Type B pancreatic cell (in vitro differentiated cells): Measurements from ENCODE around the gene TMEM203. TPM values are rescaled to one million over a fixed set of nuclear protein-coding genes. Genes with fewer than 3 reads are reported as not detected.

ENCODE experiments used
- DNase-seq: peaks from one replicate; pipeline ENCODE4 v3.0.0; 2021; ENCODE audit warnings: mixed read lengths; ENCODE audit not compliant: unreplicated experiment; ENCODE audit errors: extremely low spot score
- H3K27ac Mint-ChIP-seq: 2 replicates; pipeline ENCODE4 v1.8.0; 2021; ENCODE audit warnings: mild to moderate bottlenecking, mixed read lengths
- H3K27me3 Mint-ChIP-seq: 2 replicates; pipeline ENCODE4 v1.8.0; 2021; ENCODE audit warnings: mixed read lengths
- H3K36me3 Mint-ChIP-seq: 2 replicates; pipeline ENCODE4 v1.8.0; 2021; ENCODE audit warnings: mixed read lengths
- H3K4me1 Mint-ChIP-seq: one replicate; pipeline ENCODE4 v1.8.0; 2021; ENCODE audit warnings: mixed read lengths; ENCODE audit not compliant: unreplicated experiment
- H3K4me3 Mint-ChIP-seq: 2 replicates; pipeline ENCODE4 v1.8.0; 2021; ENCODE audit warnings: mild to moderate bottlenecking, mixed read lengths
- H3K9me3 Mint-ChIP-seq: 2 replicates; pipeline ENCODE4 v1.8.0; 2021; ENCODE audit warnings: mixed read lengths
- total RNA-seq: library from RNA; stranded (reverse); gene quantifications from 2 replicates; pipeline ENCODE4 v1.2.1, GENCODE V29; 2021; ENCODE audit warnings: low replicate concordance
- TF ChIP-seq, protein P1 (sequence below): fragments of 200-600 bp; sonication (generic); conservative IDR thresholded peaks from 2 replicates; pipeline ENCODE4 v1.5.0; 2021; ENCODE audit warnings: antibody characterized with exemption, mild to moderate bottlenecking

TMEM203 gene
- total RNA-seq, 1 donor from 2014 or later = 46.3 TPM

DNA sequence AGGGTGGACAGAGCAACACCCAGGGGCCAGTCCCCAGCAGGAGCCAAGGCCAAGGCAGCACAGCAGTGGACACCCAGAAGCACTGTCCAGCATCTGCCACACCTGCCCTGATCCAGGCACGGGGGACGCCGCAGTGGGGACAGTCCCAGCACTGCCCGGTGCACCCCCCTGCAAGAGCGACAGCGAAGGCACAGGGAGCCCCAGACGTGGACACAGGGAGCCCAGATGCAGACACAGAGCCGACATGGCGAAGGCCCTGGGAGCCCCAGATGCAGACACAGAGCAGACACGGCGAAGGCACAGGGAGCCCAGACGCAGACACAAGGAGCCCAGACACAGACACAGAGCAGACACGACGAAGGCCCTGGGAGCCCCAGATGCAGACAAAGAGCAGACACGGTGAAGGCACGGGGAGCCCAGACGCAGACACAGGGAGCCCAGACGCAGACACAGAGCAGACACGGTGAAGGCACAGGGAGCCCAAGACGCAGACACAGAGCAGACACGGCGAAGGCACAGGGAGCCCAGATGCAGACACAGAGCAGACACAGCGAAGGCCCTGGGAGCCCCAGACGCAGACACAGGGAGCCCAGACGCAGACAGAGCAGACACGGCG is 21.4 kb downstream of the TMEM203 start:
- TF ChIP-seq, protein P1, sequence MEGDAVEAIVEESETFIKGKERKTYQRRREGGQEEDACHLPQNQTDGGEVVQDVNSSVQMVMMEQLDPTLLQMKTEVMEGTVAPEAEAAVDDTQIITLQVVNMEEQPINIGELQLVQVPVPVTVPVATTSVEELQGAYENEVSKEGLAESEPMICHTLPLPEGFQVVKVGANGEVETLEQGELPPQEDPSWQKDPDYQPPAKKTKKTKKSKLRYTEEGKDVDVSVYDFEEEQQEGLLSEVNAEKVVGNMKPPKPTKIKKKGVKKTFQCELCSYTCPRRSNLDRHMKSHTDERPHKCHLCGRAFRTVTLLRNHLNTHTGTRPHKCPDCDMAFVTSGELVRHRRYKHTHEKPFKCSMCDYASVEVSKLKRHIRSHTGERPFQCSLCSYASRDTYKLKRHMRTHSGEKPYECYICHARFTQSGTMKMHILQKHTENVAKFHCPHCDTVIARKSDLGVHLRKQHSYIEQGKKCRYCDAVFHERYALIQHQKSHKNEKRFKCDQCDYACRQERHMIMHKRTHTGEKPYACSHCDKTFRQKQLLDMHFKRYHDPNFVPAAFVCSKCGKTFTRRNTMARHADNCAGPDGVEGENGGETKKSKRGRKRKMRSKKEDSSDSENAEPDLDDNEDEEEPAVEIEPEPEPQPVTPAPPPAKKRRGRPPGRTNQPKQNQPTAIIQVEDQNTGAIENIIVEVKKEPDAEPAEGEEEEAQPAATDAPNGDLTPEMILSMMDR = no peak
- H3K27me3 Mint-ChIP-seq = no peaks in the 10 kb centered on the region
- H3K4me3 Mint-ChIP-seq = no peak overlapping the region
- DNase-seq = no peak
- no peak overlapping the region for H3K27ac Mint-ChIP-seq
- no peaks in the 10 kb centered on the region for H3K9me3 Mint-ChIP-seq
- H3K4me1 Mint-ChIP-seq = peaks cover 5% of the 10 kb centered on the region
- no peaks in the 10 kb centered on the region for H3K36me3 Mint-ChIP-seq

DNA sequence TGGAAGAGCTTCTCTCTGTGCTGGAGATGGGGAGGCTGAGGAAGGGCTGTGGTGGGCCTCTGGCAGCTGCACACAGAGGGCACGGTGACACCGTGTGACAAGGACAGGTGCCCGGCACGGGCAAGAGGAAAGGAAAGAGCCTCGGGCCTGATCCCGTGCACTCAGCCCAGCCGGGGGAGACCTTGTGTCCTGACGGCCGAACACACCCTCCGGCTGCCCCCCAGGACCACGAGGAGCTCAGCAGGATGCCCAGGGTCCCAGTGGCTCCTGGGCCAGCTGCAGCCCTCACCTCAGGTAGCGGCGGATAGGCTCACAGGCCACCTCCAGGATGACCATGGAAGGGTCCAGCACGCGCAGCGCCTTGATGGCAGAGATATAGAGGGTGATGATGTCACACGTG is 22.6 kb downstream of the TMEM203 start:
- peaks cover 5% of the 10 kb centered on the region for H3K4me1 Mint-ChIP-seq
- H3K4me3 Mint-ChIP-seq = no peak overlapping the region
- TF ChIP-seq, protein P1 = no peak
- no peak overlapping the region for H3K27ac Mint-ChIP-seq
- H3K36me3 Mint-ChIP-seq = no peaks in the 10 kb centered on the region
- DNase-seq = no peak
- no peaks in the 10 kb centered on the region for H3K27me3 Mint-ChIP-seq
- no peaks in the 10 kb centered on the region for H3K9me3 Mint-ChIP-seq

DNA sequence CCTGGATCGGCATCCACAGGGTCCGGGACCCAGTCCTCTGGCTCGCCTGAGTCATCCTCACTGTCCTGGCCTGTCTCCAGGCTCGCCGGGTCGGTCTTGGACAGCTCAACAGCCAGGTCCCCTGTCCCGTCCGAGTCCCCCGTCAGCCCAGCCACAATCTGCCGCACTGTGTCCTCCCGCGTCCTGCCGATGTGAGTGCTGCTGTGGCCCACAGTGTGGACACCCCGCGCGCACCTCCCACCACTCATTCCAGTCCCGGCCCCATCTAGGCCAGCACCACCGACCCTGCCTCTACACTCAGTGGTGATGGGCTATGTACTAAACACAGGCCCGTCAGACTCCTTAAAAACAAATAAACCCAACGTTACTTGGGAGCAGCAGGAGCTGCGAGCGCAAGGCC is 23.8 kb downstream of the TMEM203 start:
- H3K27me3 Mint-ChIP-seq = no peaks in the 10 kb centered on the region
- TF ChIP-seq, protein P1 = no peak
- H3K27ac Mint-ChIP-seq = no peak overlapping the region
- no peak for DNase-seq
- no peaks in the 10 kb centered on the region for H3K9me3 Mint-ChIP-seq
- no peaks in the 10 kb centered on the region for H3K36me3 Mint-ChIP-seq
- peaks cover 1% of the 10 kb centered on the region for H3K4me1 Mint-ChIP-seq
- H3K4me3 Mint-ChIP-seq = no peak overlapping the region

DNA sequence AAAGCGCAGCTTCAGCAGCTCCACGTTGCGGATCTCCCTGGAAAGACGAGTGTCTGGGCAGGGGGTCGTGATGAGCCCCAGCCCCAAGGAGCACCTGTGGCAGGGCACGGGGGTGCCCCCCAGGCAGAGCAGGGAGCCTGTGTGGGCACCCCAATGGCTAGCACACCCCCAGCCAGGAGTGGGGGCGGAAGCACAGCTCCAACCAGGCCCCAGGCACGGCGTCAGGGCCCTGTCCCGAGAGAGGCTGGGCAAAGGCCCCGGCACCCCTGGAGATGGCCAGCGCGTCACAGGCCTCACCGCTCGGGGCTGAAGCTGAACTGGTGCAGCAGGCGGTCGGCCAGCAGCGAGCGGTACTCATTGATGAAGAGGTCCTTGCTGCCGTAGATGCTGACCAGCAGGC is 25.0 kb downstream of the TMEM203 start:
- H3K4me3 Mint-ChIP-seq = no peak overlapping the region
- no peak for DNase-seq
- no peaks in the 10 kb centered on the region for H3K9me3 Mint-ChIP-seq
- H3K27ac Mint-ChIP-seq = no peak overlapping the region
- peaks cover 5% of the 10 kb centered on the region for H3K27me3 Mint-ChIP-seq
- no peaks in the 10 kb centered on the region for H3K36me3 Mint-ChIP-seq
- TF ChIP-seq, protein P1 = no peak
- no peaks in the 10 kb centered on the region for H3K4me1 Mint-ChIP-seq

DNA sequence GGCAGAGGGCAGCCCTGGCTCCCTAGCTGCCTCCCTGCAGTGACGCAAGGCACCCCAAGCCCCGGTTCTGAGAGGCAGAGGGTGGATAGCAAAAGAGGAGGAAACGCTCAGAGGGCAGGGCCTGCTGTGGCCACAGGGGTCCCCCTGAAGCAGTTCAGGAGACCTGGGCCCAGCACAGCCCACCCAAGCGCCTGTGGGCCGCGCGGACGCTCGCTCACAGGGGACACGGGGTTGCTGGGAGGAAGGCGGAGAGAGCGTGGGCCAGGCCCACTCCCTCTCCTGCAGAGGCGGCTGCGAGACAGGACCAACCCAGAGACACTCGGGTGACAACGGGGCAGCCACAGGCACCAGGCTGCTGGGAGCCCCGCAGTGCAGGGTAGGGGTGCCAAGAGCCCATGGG is 25.7 kb downstream of the TMEM203 start:
- Mint-ChIP-seq H3K27ac (no peak overlapping the region), H3K27me3 (peaks cover 5% of the 10 kb centered on the region), H3K4me1 (no peaks in the 10 kb centered on the region), H3K36me3 (no peaks in the 10 kb centered on the region), H3K4me3 (no peak overlapping the region), H3K9me3 (no peaks in the 10 kb centered on the region)
- TF ChIP-seq, protein P1 = no peak
- DNase-seq = no peak
